Occipital lobe (tissue), 2 donors: ENCODE measurements around the gene PCDHGC5. TPM values are rescaled to one million over a fixed set of nuclear protein-coding genes. Genes with fewer than 3 reads are reported as not detected.
A peak's percentile ranks its signal among the peaks of the same experiment; 100 is the strongest.

ENCODE experiments used
- DNase-seq: peaks from one replicate; lab custom pipeline; 2025; lab: John Stamatoyannopoulos, UW
- total RNA-seq: library from RNA; depleted of rRNA; stranded (reverse); fragments of >200 nt; gene quantifications from one replicate; pipeline ENCODE4 v1.2.3, GENCODE V29; 2014

PCDHGC5 gene
- total RNA-seq, 1 donor from 2014 or later = 6.2 TPM

DNA sequence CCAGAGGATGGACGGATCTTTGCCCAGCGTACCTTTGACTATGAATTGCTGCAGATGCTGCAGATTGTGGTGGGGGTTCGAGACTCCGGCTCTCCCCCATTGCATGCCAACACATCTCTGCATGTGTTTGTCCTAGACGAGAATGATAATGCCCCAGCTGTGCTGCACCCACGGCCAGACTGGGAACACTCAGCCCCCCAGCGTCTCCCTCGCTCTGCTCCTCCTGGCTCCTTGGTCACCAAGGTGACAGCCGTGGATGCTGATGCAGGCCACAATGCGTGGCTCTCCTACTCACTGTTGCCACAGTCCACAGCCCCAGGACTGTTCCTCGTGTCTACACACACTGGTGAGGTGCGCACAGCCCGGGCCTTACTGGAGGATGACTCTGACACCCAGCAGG lies 1.9 kb downstream of the PCDHGC5 start:
- DNase-seq = no peak

DNA sequence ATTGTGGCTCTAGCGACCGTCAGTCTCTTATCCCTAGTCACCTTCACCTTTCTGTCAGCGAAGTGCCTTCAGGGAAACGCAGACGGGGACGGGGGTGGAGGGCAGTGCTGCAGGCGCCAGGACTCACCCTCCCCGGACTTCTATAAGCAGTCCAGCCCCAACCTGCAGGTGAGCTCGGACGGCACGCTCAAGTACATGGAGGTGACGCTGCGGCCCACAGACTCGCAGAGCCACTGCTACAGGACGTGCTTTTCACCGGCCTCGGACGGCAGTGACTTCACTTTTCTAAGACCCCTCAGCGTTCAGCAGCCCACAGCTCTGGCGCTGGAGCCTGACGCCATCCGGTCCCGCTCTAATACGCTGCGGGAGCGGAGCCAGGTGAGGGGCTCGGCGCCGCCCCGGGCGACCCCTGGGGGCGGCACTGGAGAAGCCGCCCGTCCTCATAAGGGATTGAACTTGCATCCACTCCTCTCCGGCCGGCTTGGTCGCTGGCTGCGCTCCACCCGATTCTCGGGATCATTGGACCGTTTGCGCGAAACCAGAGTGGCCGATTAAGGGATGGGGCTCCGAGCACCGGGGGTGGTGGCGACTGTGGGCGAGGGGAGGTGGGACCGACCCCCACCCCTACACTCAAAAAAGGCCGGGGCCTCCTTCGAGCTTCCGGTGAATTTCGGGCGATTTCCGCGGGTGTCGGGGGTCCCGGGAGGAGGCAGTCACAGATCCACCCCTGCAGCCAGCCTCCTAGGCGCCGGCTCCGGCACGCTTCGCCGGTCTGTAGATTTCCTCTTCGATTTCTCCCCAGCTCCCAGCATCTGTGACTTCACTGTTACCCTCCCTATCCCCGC lies 2.7 kb downstream of the PCDHGC5 start:
- no peak for DNase-seq

DNA sequence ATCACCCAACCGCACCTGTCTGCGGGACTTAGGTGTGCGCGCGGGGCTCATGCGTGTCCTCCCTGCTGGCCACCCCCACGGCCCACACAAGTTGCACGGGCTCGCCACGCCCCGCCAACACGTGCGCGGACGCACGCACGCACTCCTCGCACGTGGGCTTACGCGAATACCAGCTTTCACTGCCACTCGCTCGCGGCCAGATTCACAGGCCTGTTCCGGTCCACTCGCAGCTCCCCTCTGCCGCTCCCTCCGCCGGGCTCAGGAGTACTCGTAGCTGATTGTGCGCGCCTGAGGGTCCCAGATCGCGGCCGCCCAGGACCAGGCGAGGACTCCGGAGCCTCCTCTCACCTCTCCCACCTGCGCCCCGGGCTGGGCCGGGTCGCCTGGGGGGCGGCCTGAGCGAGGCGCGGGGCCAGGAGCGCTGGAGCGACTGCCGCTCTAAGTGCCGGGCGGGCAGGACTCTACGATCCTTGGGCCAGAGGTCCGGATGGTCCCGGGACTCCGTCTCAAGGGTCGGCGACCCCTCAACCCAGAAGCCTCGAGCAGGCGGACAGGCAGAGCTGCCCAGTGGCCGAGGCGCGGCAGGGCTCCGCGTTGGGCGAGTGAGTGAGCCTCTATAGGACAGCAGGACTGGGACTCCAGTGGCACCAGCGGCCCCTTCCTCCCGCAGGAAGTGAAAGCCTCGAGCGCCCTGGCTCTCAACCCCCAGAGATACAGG lies 3.4 kb downstream of the PCDHGC5 start:
- no peak for DNase-seq

DNA sequence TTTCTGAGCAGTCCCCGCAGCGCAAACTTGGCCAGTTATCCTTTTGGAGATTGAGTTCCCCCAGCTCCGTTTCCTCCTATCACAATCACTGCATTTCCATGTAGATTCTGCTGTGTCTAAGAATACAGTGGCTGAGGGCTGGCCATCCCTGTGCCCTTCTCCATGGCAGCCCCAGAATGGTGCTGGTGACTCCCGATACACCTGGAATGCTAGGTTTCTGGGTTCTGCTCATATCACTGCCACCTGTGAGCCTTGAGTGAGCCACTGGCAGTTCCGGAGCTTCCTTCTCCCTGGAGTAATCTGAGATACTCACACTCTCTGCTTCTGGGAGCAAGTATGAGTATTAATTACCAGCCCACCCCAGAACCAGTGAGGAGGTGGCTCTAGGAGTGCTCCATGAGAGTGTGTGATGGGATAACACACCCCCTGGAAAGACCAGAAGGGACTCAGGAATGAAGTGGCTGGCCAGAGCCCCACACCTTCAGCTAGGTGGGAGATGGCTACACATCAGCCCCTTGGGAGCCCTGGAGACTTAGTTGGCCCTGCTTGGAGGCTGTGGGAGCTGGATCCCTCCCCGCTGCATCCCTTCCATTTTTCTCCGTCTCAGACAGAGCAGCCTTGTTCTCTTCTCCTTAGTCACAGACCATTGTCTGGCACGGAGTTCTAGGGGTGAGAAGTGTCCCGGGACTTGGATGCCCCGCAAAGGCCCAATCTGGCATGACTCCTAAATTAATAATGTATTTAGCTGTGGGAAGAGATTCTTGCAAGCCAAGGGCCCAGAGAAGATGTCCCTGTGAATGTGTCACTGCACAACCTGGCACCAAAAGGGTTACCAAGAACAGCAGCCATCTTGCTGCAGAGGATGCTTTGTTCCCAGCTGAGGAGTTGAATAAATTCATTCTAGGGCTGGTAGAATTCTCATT lies 4.9 kb downstream of the PCDHGC5 start:
- DNase-seq = no peak

DNA sequence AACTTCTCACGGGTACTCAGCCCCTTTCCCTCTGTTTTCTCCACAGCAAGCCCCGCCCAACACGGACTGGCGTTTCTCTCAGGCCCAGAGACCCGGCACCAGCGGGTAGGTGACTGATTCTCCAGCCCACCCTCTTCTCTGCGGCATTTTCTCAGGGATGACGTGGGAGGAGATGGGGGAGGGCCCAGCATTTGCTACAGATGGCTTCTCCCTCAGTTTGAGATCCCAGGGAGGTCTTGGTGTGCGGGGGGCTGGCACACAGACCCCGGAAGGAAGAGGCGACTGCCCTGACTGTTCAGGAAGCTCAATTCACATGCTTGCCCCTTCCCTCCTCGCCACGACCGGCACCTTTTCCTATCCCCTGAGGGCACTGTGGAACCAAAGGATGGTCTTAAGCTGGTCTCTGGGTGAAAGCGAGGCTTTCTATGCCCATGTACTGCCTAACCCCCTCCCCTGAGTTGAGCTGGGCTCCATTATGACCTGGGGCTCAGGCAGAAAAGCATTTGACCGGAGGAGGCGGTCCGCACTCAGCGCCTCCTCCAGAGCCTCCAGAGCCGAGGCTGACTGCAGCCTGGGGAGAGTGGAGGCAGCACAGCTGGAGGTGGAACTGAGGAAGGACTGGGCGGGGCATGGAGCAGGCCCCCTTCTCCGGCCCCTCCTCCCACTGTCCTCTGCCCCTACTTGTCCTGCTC lies 6.0 kb downstream of the PCDHGC5 start:
- peak; percentile 45 for DNase-seq

DNA sequence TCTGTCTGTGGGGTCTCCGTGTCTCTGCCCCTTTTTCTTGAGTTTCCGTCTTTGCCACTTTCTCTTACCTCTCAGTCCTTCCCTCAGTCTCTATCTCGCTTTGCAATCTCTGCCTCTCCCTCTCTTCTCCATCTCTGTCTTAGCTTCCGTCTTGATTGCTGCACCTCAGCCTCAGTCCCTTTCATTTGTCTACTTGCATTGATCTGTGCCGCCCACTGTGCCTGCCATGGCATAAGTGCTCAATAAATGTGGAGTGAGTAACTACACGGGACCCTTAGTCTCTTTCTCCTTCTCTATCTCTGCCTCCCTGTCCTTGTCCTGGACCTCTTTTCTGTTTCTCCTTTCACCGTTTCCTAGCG lies 6.6 kb downstream of the PCDHGC5 start:
- no peak for DNase-seq

DNA sequence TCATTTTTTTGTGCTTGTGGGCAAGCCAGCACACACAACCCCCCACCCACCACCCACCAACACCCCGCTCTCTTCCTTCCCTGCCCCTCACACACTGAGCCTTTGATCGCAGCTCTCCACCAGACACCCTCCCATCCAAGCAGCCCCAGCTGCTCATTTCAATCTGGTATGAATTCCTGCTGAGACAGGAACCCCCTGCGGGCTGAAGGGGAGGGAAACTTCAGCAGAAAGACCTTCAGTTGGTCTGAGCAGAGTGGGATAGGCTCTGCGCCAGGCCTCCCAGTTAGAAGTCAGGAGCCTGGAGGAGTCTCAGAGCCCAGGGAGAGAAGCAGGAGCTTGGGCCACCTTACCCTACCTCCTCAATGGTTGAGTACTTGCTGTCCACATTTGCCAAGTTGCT lies 7.2 kb downstream of the PCDHGC5 start:
- no peak for DNase-seq

DNA sequence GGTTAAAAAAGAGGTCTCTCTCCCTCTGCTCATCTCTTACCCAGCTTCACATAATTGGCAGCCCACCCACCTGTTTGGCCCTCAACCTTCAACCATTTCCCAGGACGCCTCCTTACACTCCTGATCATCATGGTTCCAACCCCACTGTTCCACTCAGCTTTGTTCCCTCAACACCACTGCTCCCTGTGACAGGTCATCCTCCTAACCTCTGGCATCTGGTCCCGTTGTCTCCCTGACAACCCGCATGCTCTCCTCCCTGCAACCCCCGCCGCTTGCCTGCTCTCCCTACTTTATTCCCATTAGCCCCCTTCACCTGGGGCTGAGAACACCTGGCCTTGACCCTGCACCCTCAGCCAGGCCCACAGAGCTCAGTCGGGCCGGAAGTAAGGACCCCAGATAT lies 12.9 kb downstream of the PCDHGC5 start:
- no peak for DNase-seq

DNA sequence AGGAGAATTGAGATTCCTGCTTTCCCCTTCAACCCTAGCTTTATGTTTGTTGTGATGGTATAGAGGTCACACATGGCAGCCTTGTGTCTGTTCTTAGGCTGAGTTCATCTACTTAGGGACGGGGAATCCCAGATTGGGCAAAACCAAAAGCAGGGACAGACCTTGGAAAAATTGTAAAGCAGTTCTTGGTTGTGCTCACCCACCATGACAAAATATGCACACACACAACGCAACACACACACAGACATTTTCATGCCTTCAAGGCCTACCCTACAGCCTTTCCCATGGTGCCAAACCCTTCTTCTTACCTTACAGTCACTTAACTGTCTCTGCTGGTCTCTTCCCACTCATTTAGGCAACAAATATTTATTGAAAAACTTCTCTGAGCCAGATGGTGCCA lies 14.8 kb downstream of the PCDHGC5 start:
- no peak for DNase-seq

DNA sequence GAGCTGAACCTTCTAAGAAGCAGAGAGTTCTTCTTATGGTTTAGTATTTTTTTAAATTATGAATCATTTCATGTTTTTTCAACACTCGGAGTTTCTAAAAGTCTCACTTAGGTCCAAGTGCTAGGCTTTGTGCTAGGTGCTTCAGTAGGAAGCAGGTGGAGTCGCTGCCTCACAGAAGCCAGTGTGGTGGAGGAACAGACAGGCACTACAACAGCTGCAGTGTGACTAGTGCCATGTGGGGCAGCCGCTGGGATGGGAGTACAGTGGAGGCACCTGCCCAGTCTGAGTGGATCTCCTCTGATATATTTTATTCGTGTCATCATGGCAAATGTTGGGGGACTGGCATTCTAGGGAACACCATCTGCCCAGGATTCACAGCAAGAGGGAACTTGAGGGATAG lies 15.3 kb downstream of the PCDHGC5 start:
- no peak for DNase-seq

DNA sequence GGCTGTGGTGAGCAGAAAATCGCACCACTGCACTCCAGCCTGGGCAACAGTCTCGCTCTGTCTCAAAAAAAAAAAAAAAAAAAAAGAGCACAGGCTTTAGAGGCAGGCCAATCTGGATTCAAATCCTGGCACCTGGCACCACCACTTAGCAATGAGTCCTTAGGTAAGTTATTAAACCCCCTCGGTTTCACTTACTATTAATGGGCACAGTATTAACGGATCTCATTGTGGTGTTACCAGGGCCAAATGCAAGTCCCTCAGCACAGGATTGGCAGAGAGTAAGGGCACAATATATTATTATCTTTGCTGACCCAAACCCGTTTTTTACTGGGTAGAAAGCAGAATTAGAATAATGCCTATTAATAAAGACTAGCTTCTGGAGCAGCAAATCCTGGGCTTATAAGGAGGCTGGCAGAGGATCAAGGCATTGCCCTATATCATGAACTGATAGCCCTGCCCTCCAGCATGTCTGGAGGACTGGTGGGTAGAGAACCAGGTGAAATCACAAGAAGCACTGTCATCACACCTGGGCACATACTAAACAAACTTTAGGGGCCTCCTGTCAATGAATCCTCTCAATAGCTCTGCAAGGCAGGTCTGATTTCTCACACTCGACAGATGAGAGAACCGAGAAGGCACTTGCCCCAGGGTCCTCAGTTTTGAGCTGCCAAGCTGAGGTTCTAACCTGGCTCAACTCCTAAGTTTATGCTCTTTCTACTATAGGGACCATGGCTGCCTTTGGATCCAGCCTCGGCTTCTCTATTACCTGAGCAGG lies 17.7 kb downstream of the PCDHGC5 start:
- no peak for DNase-seq

DNA sequence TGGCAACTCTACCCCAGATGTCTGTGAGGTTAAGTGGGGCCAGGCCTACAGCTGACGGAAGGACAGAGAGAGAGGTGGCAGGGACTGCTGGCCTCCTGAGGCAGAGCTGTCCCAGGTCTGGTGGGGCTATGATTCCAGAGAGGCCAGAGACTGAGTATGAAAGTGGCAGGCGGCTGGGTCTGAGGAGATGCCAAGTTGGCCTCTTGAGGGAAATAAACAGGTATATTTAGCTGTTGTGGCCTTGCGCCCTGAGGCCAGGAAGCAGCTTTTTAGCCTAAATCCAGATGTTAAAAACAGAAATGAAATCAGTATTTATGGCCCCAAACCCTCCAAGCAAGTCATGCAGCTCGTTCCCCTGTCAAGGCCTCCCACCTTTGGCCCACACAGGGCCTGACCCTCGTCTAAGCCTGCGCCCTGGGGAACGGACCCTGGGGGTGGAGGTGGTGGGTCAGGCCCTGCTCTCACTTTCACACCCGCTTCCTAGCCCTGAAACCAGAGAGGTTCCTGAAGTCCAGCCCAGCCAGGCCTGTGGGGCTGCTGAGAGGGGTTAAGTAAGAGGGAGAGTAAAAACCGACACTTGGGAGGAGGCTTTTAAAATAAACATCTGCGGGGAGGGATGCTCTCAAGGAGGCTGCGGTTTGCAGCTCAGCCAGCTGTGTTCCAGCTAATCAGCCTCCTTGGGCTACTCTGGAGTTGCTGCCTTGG lies 18.7 kb downstream of the PCDHGC5 start:
- no peak for DNase-seq

DNA sequence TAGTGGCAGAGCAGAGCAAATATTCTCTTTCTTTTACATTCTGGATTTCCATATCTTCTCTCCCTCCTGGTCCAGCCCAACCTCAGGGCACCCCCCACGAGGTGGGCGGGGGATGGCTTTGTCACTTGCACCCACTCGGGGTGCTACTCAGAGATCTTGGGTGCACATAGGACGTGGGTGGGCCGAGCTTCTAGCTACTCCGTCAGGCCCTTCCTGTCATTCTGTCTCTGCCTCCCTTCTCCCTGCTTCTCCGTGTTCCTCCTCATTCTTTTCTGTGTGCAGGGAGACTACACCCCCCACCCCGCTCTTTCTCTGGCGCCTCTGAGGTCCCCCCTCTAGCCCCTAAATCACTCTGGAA lies 19.5 kb downstream of the PCDHGC5 start:
- no peak for DNase-seq

DNA sequence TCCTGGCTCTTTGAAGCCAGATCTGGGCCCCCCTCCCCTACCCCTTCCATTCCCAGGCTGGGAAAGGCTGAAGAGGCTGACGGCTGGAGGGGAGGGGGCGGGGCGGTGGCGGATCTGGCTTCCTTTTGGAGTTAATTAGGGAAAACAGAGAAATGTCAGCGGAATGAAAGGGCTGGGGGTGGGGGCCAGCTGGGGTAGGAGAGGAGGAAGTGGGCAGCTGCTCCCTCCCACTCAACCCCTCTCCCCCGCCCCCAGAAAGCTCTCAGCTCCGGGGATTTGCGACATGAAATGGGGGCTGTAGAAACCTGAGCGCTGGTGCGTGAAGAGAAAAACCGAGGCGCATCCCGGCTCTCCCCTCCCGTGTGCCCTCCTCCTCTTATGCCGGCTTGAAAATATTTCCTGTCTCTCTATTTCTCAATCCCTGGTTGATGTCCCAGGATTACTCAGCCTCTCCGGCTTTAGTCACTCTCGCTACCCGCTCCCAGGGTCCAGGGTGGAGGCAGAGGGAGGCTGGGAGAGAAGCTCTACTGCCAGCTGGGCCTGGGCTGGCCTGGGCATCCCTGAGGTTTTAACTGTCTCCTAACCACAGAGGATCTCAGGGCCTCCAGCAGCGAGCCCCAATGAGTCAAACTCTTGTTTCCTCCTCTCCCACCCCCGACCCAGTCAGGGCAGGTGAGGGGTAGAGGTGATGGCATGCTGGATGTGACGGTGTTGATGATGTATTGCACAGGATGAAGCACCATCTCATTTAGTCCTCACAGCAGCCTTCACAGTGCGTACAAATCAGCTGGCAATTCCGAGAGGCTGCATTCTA lies 20.1 kb downstream of the PCDHGC5 start:
- DNase-seq = peak; percentile 65

DNA sequence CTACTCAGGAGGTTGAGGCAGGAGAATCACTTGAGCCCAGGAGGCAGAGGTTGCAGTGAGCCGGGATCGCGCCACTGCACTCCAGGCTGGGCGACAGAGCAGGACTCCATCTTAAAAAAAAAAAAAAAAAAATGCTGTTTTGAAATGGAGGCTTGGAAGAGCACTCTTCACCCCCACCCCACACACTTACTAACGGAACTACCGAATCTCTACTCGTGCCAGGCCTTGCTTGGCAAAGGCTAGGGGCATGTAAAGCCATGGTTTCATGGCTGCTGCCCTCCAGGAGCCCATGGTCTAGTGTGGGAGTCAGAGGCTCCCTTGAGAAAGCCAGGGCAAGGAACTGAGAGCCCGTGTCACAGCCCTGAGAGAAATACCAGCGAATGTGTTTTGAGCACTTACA lies 21.3 kb downstream of the PCDHGC5 start:
- DNase-seq = no peak

DNA sequence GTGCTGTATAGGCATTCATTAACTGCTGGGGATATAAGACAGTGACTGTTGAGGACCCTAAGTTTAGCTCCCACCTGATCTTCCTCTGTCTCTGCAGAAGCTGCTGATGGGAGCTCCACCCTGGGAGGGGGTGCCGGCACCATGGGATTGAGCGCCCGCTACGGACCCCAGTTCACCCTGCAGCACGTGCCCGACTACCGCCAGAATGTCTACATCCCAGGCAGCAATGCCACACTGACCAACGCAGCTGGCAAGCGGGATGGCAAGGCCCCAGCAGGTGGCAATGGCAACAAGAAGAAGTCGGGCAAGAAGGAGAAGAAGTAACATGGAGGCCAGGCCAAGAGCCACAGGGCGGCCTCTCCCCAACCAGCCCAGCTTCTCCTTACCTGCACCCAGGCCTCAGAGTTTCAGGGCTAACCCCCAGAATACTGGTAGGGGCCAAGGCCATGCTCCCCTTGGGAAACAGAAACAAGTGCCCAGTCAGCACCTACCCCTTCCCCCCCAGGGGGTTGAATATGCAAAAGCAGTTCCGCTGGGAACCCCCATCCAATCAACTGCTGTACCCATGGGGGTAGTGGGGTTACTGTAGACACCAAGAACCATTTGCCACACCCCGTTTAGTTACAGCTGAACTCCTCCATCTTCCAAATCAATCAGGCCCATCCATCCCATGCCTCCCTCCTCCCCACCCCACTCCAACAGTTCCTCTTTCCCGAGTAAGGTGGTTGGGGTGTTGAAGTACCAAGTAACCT lies 22.1 kb downstream of the PCDHGC5 start:
- no peak for DNase-seq

DNA sequence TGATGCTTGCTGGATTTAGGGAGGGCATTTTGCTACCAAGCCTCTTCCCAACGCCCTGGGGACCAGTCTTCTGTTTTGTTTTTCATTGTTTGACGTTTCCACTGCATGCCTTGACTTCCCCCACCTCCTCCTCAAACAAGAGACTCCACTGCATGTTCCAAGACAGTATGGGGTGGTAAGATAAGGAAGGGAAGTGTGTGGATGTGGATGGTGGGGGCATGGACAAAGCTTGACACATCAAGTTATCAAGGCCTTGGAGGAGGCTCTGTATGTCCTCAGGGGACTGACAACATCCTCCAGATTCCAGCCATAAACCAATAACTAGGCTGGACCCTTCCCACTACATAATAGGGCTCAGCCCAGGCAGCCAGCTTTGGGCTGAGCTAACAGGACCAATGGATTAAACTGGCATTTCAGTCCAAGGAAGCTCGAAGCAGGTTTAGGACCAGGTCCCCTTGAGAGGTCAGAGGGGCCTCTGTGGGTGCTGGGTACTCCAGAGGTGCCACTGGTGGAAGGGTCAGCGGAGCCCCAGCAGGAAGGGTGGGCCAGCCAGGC lies 23.0 kb downstream of the PCDHGC5 start:
- DNase-seq = no peak

DNA sequence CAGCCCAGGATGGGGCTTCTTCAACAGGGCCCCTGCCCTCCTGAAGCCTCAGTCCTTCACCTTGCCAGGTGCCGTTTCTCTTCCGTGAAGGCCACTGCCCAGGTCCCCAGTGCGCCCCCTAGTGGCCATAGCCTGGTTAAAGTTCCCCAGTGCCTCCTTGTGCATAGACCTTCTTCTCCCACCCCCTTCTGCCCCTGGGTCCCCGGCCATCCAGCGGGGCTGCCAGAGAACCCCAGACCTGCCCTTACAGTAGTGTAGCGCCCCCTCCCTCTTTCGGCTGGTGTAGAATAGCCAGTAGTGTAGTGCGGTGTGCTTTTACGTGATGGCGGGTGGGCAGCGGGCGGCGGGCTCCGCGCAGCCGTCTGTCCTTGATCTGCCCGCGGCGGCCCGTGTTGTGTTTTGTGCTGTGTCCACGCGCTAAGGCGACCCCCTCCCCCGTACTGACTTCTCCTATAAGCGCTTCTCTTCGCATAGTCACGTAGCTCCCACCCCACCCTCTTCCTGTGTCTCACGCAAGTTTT lies 23.6 kb downstream of the PCDHGC5 start:
- DNase-seq = no peak
